Activated CD4-positive, CD25-positive, alpha-beta regulatory T cell (primary cell): ENCODE results near the gene LDB2.

Experiments
- DNase-seq, 4 experiments: peaks; one replicate each; lab custom pipeline; 2025; lab: John Stamatoyannopoulos, UW

Gene LDB2

GRCh38 chr4:16757080-16757521 lies 141.3 kb downstream of the LDB2 start:
- no peak for DNase-seq

GRCh38 chr4:16754104-16754503 lies 144.3 kb downstream of the LDB2 start:
- DNase-seq = no peak

- no peak for DNase-seq
Measured at GRCh38 chr4:16752150-16752549, 146.3 kb downstream of the LDB2 start.

- no peak for DNase-seq
Measured at GRCh38 chr4:16750882-16751642, 147.4 kb downstream of the LDB2 start.

GRCh38 chr4:16750216-16750615 lies 148.2 kb downstream of the LDB2 start:
- no peak for DNase-seq

- no peak for DNase-seq
Measured at GRCh38 chr4:16745887-16746286, 152.6 kb downstream of the LDB2 start.

- no peak for DNase-seq
Measured at GRCh38 chr4:16745009-16745635, 153.3 kb downstream of the LDB2 start.

- DNase-seq = no peak
Measured at GRCh38 chr4:16741287-16741686, 157.2 kb downstream of the LDB2 start.

- DNase-seq = no peak
Measured at GRCh38 chr4:16739997-16740624, 158.3 kb downstream of the LDB2 start.

GRCh38 chr4:16738558-16738957 lies 159.9 kb downstream of the LDB2 start:
- DNase-seq = no peak

GRCh38 chr4:16733509-16733908 lies 164.9 kb downstream of the LDB2 start:
- DNase-seq = no peak

GRCh38 chr4:16732741-16733140 lies 165.7 kb downstream of the LDB2 start:
- DNase-seq = no peak

GRCh38 chr4:16731776-16732380 lies 166.6 kb downstream of the LDB2 start:
- no peak for DNase-seq

- no peak for DNase-seq
Measured at GRCh38 chr4:16730522-16731205, 167.8 kb downstream of the LDB2 start.

GRCh38 chr4:16729336-16729735 lies 169.1 kb downstream of the LDB2 start:
- DNase-seq = no peak

GRCh38 chr4:16728849-16729248 lies 169.6 kb downstream of the LDB2 start:
- no peak for DNase-seq

GRCh38 chr4:16728111-16728510 lies 170.3 kb downstream of the LDB2 start:
- DNase-seq = no peak

GRCh38 chr4:16727218-16727617 lies 171.2 kb downstream of the LDB2 start:
- DNase-seq = no peak

GRCh38 chr4:16726368-16727050 lies 171.9 kb downstream of the LDB2 start:
- DNase-seq = no peak

- no peak for DNase-seq
Measured at GRCh38 chr4:16725252-16725651, 173.2 kb downstream of the LDB2 start.

GRCh38 chr4:16722416-16722815 lies 176.0 kb downstream of the LDB2 start:
- no peak for DNase-seq
